NCI-H2196 treated with DMSO at 0.1 percent for 48 hours (cell line): Measurements from ENCODE around the gene ADGRB2.
A peak's percentile ranks its signal among the peaks of the same experiment; 100 is the strongest.

ENCODE experiments used
- DNase-seq: peaks from one replicate; lab custom pipeline; 2025; ENCODE audit not compliant: unreplicated experiment; lab: John Stamatoyannopoulos, UW

Gene ADGRB2

DNA sequence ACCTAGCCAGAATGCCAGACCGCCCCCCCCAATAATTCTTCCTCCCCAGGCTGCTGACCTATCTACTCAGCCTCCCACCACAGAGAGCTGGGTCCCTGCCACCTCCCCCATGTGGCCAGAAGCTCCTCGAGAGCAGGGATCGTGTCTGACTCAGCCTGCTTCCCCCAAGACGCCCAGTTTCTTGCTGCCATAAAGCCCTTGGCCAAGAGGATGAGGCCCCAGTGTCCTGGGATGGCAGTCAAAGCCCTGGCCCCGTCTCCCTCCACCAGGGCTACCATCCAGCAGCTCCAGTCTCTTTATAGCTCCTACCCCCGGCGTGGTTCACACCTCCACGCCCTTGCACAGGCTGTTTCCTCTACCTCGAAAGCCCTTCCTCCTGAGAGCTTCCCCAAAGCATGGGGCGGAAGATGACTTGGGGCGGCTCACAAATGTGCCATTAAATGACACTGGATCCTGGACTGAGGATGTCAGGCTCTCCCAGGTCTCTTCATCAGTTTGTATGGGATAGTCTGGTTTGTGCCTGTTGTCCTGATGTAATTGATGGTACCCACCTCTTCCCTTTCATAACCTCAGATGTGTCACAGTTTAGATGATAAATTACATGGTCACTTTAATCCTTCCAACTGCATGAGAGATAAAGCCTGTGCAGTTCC is 13.2 kb downstream of the ADGRB2 start:
- no peak for DNase-seq

DNA sequence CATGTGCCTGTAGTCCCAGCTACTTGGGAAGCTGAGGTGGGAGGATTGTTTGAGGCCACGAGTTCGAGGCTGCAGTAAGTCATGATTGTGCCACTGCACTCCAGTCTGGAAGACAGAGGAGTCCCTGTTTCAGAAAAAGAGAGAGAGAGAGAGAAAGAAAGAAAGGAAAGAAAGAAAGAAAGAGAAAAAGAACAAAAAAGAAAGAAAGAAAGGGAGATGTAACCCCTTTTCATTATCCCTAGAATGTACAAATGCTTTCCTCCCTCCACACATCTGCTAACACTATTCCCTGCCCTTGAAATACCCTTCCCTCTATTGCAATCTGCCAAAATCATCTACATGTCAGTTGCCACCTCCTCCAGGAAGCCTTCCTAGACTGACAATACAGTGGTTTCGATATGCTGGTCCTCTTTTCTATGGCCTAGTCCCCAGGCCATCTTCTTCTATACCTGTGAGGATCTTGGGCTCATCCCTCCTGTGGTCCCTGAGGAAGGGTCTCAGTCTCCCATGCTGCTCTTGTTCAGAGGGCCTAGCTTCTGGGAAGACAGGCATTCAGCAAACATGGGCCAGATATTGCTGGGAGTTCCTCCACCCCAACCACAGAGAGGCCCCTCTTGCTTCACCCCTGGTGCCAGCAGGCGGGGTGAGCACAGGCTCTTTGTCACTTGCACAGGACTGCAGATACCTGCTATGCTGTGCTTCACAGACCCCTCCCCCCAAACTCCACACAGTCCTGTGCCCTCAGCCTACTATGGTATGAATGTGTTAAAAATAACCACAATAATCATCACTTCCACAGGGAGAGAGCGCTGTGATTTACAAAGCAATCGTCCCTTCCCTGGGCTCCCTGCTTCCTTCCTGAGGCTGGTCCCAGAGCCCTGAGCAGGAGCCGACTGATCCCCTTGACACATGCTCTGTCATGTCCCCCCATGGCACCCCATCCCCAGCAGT is 14.1 kb downstream of the ADGRB2 start:
- DNase-seq, result no peak

DNA sequence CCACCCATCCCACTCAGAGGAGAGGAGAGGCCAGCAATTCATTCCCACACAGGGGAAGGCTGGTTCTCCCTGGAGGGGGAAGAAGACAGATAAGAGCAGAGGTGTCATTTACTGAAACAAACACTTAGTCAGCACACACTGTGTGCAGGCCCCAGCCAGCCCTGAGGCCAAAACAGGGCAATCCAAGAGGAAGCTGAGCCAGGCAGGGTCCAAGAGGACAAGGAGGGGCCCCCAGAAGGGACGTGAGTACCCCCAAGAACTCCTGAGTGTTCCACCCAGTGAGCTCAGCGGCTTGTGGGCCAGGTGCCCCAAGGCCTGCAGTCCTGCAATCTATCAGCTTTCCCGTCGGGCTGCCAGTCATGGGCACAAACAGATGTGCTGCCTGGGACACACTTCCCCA is 15.8 kb downstream of the ADGRB2 start:
- no peak for DNase-seq

DNA sequence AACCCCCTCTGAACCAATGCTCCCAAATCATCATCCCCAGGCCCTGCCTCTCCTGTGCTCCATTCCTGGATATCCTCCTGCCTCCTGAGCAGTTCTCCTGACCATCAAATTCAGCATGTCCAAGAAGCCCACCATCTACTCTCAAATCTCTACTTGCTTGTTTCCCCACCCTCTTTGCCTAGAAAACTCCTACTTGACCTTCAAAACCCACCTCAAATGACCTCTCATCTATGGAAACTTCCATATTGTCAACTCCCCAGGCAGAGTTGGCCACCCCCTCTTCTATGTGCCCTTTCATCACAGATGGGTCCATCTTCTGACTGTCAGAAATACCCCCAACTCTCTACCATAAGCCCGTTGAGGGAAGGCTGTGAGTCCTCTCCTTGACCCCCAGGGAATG is 16.8 kb downstream of the ADGRB2 start:
- no peak for DNase-seq

DNA sequence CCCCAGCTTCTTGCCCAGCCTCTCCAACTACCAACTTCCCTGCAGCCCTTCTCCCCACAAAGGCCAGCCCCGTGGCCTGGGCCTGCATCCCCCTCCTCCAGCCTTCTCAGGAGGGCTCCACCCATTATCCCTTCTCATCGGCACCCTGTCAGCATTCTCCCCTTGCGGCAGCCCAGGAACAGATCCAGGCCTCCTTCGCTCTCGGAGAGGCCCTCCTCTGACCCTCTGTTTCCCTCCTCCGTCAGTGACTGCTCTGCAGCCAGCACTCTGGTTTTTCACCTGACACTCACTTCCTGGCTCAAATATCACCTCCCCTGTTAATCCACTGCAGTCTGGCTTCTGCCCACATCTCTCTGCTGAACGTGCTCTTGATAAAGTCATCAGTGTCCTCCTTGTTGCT is 17.5 kb downstream of the ADGRB2 start:
- peak; percentile 24 for DNase-seq

DNA sequence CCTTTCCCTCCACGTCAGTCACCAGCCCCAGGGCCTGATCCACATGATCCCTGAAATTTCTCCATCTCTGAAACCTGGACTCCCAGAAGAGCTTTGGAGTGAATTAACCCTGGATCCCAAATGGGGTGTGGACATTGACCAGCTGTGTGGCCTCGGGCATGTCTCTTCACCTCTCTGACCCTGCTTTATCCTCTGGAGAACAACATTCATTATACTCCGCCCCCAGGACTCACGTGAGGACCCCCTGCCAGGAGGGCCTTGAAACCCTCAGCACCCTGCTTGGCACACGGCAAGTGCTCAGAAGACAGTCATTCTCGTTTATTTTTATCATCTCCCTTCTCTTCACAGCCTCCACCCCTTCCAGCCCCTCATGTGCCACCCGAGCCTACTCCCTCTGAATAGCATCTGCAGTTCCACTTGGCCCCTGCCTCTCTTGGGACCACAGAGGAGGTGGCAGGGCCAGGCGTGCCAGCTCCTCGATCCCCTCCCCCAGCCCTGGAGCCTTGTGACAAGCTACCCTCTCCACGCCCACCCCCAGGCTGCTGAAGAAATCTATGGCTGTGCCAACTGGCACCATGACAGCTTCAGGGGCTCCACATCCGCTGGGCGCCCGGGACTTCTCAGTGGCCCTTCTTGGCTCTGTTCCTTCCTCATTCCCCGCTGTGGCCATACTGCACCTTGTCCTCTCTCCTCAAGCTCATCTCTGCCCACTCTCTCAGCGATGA is 18.0 kb downstream of the ADGRB2 start:
- peak; percentile 39 for DNase-seq

DNA sequence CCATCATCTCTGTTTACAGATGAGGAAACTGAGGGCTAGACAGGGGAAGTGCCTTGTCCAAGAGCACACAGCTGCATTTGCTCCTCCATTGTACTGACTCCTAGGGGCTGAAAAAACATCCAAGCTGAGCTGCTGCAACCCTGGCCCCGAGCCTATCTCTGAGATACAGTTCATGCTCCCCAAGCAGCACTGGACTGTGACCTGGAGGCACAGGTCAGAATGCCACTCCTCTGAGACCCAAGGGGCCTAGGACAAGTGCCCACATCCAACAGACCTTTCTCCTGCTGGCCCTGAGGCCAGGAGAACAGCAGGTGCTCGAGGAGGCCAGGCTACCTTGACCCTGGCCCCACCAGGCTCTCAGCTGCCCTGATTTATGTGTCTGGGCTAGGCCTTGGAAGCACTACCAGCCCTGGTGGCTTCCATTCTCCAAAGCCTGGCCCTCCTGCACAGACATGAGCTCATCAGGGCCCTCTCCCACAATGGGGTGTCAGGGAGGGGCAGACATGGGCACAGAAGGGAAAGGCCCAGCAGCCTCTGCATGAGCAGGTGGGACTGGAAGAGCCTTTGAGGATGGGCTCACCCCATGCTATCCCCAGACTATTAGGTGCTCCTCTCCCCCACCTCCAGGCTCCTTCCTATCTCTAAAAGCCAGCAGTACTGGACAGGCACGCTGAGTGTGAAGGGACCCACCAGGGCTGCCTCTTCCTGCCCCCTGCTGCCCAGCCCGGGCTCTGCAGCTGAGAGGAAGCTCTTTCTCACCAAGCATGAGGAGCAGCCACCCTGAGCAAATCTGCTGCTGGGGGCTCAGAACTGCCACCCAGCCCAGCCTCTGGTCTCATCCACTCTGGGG is 18.8 kb downstream of the ADGRB2 start:
- peak; percentile 59 for DNase-seq

DNA sequence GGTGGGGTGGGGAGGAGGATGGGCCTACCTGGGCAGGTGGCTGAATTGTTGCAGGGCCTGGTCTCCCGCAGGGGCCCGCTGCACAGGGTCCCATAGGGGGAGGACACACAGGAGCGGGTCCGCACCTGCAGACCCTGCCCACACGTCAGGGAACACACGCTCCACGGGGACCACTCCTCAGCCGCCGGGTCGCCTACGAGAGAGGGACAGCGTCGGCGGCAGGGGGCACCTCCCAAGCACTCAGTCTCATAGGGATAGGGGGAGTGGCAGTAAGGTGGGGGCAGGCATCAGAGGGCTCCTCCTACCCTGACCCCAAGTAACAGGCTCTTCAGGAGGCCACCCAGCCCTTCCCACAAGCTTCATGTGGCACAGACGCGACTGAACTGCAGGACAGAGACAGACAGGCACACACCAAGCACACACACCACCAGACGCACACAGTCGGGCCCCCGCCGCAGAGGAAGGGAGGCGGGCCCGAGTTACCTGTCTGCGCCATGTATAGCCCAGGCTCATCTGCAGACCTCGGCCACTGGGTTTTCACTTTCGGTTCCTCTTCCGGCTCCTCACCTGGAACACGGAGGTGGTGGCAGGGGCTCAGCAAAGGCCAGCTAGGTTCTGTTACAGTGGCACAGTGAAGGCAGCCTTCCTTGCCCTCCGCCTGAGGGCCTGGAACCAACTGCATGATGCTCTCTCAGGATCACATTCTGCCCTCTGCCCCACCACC is 19.8 kb downstream of the ADGRB2 start:
- DNase-seq, result no peak

DNA sequence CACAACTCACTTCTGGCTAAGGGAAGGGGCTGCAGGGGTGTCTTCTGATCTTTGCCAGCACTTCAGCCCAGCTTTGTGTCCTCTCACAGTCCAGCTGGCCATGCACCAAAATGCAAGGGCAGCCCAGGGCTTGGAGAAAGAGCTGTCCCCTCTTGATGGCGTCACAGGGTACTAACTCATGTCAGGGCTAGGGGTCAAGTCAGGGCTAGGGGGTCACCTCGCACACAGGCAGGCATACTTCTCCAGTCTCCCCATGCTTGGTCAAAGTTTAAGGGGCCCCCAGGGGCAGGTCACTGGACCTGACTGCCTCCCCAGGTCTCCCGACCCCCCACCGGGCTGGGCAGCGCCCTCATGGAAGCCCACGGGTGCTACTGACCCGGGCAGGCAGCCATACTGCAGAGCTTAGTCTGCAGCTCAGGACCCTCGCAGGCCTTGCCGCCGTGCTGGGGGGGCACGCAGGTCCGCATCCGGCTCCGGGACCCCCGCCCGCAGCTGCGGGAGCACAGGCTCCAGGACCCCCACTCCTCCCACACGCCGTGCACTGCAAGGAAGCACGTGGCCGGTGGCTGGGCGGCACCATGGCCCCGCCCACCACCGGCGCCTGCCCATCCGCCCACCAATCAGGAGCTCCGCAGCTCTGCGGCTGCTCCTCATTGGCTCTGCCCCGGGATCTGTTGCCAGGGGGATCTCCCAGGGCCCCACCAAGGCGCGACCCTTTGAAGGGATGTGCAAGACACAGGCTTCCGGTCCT is 21.5 kb downstream of the ADGRB2 start:
- no peak for DNase-seq

DNA sequence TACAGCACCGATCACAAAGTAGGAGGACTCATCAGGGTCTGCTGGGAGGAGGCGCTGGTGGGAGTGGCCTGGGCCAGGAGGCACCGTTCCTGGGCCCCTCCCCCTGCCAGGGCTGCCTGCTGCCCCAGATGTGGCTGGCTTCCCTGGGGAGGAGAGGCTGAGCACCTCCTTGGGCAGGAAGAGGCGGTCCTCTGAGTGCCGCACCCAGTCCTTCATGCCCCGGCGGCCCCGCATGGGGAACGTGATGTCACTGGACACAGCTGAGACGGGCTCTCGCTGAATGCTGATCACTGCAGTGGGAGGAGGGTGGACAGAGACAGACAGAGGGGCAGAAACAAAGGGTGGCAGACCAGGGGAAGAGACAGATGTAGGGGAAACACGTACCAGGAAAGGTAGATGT is 24.8 kb downstream of the ADGRB2 start:
- DNase-seq, result no peak

DNA sequence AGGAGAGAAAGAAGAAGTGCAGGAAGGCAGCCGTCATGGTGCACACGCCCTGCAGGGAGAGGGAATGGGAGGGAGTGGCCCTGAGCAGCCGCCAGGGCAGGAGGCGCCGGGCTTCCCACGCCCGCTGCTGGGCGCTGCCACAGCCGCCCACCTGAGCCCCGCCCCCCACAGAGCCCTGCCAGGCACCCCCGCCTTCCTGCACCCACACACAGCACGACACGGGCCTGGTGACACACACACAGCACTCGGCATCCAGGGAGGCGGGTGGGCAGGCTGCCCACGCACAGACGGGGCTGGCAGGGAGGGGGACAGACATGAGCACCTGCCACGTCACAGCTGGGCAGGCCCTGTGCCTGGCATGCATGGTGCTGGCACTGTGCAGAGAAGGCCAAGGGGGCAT is 27.5 kb downstream of the ADGRB2 start:
- DNase-seq, result no peak

DNA sequence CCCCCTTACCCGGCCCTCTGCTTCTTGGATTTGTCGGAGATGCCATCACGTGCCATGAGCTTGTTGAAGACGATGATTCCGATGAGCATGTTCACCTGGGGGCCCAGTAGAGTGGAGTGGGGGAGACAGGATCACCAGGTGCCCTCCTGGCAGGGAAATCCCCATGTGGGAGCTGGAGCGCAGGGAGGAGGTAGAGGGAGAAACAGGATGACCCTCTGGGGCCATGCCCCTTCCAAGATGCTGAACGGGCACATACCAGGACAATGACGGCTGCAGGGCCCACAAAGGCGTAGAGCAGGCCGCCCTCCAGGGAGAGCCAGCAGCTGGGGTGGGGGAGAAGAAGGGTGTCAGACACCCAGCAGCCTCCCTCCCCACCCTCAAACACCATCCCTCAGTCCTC is 28.6 kb downstream of the ADGRB2 start:
- no peak for DNase-seq

DNA sequence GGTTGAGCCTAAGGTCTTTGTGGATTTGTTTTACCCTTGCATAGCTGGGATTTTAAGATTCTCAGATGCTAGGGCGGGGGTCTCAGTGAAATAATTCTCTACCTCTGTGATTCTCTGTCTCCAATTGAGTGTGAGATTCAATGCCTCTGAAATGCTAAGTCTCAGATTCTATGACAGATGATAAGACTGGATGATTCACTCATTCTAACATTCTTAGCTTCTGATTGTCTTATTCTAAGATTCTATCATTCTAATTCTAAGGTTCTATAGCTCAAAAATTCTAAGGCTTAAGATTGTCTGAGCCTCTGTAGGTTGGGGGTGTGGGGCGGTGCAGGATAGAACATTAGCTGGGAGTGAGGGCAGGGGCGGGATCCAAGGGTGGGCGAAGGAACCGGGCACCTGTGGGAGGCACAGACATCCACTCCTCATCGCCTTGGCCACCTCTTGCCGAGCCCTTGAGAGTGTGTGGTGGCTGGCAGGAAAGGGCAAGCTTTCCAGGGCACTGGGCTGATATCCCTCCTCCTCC is 29.5 kb downstream of the ADGRB2 start:
- DNase-seq, result no peak

DNA sequence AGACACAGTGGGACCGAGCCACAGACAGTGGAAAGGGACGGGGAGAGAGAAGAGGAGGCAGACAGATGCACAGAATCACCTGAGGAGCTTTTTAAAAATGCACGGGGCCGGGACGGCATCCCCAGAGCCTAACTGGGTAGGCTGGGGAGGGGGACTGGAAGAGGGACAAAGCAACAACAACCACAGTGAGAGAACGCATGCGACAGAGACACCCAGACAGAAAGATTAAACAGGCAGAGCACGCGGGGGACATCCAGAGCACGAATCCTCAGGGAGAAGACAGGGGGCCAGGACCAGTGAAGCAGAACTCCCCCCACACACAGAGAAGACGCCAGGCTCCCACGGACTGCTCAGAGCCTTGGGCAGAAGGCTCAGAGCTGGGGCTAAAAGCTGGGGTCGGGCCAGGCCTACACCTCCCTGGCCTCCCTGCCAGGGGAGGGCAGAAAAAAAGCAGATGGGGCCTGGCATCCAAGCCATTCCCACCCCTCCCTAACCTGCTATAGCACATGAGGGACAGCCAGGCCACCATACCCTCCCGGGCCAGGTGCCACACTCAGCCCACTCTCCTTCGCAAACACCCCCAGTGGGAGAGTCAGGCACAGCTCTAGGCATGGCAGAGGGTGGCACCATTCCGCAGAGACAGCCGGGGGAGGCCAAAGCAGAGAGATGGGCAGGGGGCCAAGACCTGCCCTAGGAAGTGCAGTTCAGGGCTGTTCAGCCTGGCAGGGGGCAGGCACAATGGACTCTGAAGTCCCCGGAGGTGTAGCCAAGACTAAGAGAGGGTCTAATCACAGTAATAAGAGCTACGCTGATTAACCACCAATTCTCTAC is 30.5 kb downstream of the ADGRB2 start:
- no peak for DNase-seq

DNA sequence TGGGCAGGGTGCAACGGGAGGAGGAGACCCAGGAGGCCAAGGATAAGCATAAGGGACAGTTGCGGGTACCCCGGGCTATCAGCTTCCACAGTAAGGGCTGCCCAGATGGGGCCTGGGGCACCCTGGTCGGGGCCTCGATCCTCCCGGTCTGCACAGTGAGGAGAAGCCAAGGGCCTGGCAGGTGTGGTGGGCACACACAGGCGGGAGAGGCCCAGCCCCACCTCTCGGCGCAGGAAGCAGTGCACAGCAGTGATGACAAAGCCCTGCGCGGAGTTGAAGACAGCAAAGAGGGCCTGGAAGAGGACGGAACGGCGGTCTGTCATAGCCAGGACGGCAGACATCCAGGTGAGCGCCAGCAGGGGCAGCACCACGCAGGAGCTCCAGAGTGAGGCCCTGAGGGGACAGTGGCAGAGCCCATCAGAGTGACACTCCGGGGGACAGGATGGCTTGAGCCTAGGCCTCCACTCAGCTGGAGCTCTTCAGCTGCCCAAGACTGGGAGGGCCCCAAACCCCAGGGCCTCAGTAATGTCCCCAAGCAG is 31.3 kb downstream of the ADGRB2 start:
- no peak for DNase-seq

DNA sequence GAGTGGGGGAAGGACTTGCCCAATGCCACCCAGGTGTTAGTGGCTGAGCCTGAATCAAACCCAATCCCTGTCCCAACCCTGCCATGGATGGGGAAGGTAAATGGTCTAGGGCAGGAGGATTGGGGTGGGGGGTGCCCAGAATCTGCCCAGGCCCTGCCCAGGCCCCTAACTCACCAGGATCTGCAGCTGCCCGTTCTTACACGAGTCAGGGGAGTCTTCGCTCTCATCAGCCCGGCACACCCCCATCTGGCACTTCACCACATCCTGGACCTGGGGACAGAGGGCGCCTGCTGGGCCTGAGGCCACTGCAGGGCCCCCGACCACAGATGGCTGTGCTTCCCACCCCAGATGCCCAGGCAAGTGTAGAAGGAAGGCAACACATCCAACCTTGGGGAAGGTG is 31.8 kb downstream of the ADGRB2 start:
- no peak for DNase-seq

DNA sequence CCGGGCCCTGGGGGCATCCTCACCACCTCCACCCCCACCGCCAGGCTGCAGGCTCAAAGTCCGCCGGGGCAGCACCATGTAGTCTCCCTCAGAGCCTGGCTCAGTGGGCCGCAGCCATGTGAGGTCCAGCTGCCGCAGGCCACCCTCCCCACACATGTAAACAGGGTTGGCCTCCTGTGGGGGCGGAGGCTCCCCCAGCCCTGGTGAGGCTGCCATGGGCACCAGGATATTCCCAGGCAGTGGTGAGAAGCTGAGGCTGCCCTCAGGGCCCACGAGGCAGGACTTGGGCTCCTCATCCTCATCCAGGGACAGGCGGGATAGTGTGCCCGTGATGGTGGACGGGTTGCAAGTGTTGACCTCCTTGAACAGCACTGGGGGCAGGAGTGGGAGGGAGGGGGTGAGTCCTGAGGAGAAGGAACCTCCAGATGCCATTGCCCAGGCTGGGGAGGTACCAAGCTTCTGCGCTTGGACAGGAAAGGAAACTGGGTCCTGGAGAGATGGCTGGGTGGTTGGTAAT is 33.0 kb downstream of the ADGRB2 start:
- no peak for DNase-seq
